MM.1S (cell line): ENCODE measurements around the gene CWC15.

Experiments used
- DNase-seq: peaks from one replicate; pipeline ENCODE4 v3.0.0-alpha.2; 2015
- H2AFZ ChIP-seq: fragments of 300-600 bp; sonication (generic); 2 replicates; pipeline ENCODE4 v1.6.0; 2016; ENCODE audit warnings: antibody characterized with exemption, low read length
- H3F3A ChIP-seq: fragments of 300-600 bp; sonication (generic); 2 replicates; pipeline ENCODE4 v1.6.1; 2016; ENCODE audit warnings: mild to moderate bottlenecking, antibody characterized with exemption, low read length, moderate library complexity, mixed read lengths; ENCODE audit not compliant: insufficient read depth
- H3K27ac ChIP-seq: fragments of 300-600 bp; sonication (generic); 2 replicates; pipeline ENCODE4 v1.5.1; 2016; ENCODE audit warnings: mild to moderate bottlenecking, low read length
- H3K27me3 ChIP-seq: fragments of 300-600 bp; sonication (generic); replicated peaks from 2 replicates; pipeline ENCODE4 v1.6.0; 2016; ENCODE audit warnings: low read length; ENCODE audit not compliant: insufficient read depth
- H3K36me3 ChIP-seq: fragments of 300-600 bp; sonication (generic); replicated peaks from 2 replicates; pipeline ENCODE4 v1.6.1; 2016; ENCODE audit warnings: mild to moderate bottlenecking, low read length, mixed read lengths; ENCODE audit not compliant: insufficient read depth
- H3K4me1 ChIP-seq: fragments of 300-600 bp; sonication (generic); 2 replicates; pipeline ENCODE4 v1.6.1; 2016; ENCODE audit warnings: low read length, mixed read lengths
- H3K4me2 ChIP-seq: fragments of 300-600 bp; sonication (generic); 2 replicates; pipeline ENCODE4 v1.6.0; 2016; ENCODE audit warnings: low read depth, low read length
- H3K4me3 ChIP-seq: fragments of 300-600 bp; sonication (generic); 2 replicates; pipeline ENCODE4 v1.5.1; 2016; ENCODE audit warnings: low read length, mixed read lengths
- H3K79me2 ChIP-seq: fragments of 300-600 bp; sonication (generic); 2 replicates; pipeline ENCODE4 v1.6.1; 2016; ENCODE audit warnings: mixed run types, low read length, mixed read lengths
- H3K9ac ChIP-seq: fragments of 300-600 bp; sonication (generic); 2 replicates; pipeline ENCODE4 v1.6.1; 2016; ENCODE audit warnings: low read length, mixed read lengths
- H3K9me2 ChIP-seq: fragments of 300-600 bp; sonication (generic); replicated peaks from 2 replicates; pipeline ENCODE4 v1.6.1; 2016; ENCODE audit warnings: mild to moderate bottlenecking, low read length, mixed read lengths; ENCODE audit not compliant: insufficient read depth
- H3K9me3 ChIP-seq: fragments of 300-600 bp; sonication (generic); replicated peaks from 2 replicates; pipeline ENCODE4 v1.6.1; 2016; ENCODE audit warnings: mild to moderate bottlenecking, low read length, mixed read lengths; ENCODE audit not compliant: insufficient read depth
- H4K20me1 ChIP-seq: fragments of 300-600 bp; sonication (generic); 2 replicates; pipeline ENCODE4 v1.6.1; 2016; ENCODE audit warnings: mild to moderate bottlenecking, low read length, moderate library complexity, mixed read lengths; ENCODE audit not compliant: insufficient read depth
- CTCF ChIP-seq: fragments of 300-600 bp; sonication (generic); IDR thresholded peaks from 2 replicates; pipeline ENCODE4 v1.5.1; 2016; ENCODE audit warnings: antibody characterized with exemption, low read length, mixed read lengths
- EZH2 ChIP-seq: fragments of 300-600 bp; sonication (generic); optimal IDR thresholded peaks from 2 replicates; pipeline ENCODE3; 2017; ENCODE audit warnings: low read depth, mild to moderate bottlenecking, antibody characterized with exemption, low read length, mixed read lengths
- EZH2phosphoT487 ChIP-seq: fragments of 300-600 bp; sonication (generic); IDR thresholded peaks from 2 replicates; pipeline ENCODE4 v1.6.1; 2018; ENCODE audit warnings: antibody characterized with exemption, low read length

Gene CWC15

DNA sequence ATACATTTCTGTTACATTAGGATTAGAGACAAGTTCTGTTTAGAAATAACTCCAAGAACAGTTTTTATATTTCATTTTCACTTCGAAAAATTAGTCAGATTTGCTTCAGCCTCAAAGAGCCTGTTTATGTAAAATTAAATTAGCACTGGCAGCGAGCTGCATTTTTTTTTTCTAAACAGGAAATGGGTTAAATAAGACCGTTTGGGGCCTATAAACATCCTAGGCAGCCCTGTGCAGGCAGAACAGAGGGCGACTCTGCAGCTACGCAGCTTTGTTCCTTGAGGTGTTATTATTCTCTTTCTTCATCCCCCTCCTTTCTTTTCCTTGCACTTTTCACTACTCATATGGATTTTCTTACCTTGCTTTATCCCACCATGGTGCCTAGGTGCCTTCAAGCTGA lies 48.7 kb downstream of the CWC15 start:
- no peak for DNase-seq
- H3F3A ChIP-seq = no peaks in the 10 kb centered on the region
- H3K4me3 ChIP-seq = no peak overlapping the region
- H3K36me3 ChIP-seq = no peaks in the 10 kb centered on the region
- H3K27ac ChIP-seq = no peak overlapping the region
- H3K27me3 ChIP-seq = no peaks in the 10 kb centered on the region
- no peak overlapping the region for H3K9ac ChIP-seq
- H3K4me1 ChIP-seq = no peaks in the 10 kb centered on the region
- no peak overlapping the region for H2AFZ ChIP-seq
- H4K20me1 ChIP-seq = no peaks in the 10 kb centered on the region
- H3K9me3 ChIP-seq = no peaks in the 10 kb centered on the region
- no peaks in the 10 kb centered on the region for H3K9me2 ChIP-seq
- H3K79me2 ChIP-seq = no peaks in the 10 kb centered on the region
- no peak overlapping the region for H3K4me2 ChIP-seq
- no peak for TF ChIP-seq EZH2phosphoT487
- TF ChIP-seq CTCF = no peak

DNA sequence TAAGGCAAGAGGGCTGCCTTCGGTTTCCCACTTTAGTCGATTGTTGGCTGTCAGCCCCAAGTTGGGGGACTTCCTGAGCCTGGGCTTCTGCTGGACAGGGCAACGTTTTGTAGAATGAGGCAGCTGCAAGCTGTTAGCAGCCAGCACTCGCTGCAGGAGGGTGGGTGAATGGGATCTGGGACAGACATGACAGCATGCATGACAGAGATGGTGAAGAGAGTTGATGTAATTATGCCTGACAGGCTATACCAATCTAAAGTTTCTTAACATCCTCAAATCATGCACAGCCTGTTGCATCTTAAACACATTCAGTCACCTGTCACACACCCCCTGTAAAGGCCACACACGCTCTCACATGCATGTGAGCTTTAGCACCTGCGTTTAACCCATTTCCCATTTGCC lies 49.2 kb downstream of the CWC15 start:
- DNase-seq = no peak
- no peak for TF ChIP-seq EZH2phosphoT487
- no peak for TF ChIP-seq EZH2
- no peak for TF ChIP-seq CTCF
- Histone ChIP-seq H3K9me3 (no peaks in the 10 kb centered on the region), H3K4me1 (no peaks in the 10 kb centered on the region), H3F3A (no peaks in the 10 kb centered on the region), H3K27ac (no peak overlapping the region), H3K9me2 (no peaks in the 10 kb centered on the region), H3K36me3 (no peaks in the 10 kb centered on the region), H3K4me3 (no peak overlapping the region), H3K27me3 (no peaks in the 10 kb centered on the region), H4K20me1 (no peaks in the 10 kb centered on the region), H3K79me2 (no peaks in the 10 kb centered on the region), H3K9ac (no peak overlapping the region), H2AFZ (no peak overlapping the region), H3K4me2 (no peak overlapping the region)

DNA sequence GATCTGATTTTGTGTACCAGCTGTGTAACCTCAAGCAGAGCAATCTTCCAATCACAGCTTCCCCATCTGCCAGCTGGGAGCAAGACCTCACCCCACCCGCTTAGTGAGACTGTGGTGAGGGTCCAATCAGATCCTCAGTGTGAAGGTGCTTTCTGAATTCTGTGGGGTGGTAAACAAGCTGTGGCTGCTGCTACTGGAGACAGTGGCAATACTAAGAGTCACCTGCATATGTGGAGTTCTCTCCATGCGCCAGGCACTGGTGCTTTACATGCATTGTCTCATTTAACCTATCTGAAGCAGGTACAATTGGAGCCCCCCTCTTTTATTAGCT lies 50.4 kb downstream of the CWC15 start:
- Histone ChIP-seq H3K9me2 (no peaks in the 10 kb centered on the region), H3K79me2 (no peaks in the 10 kb centered on the region), H3K9me3 (no peaks in the 10 kb centered on the region), H3K9ac (no peak overlapping the region), H3K36me3 (no peaks in the 10 kb centered on the region), H3F3A (no peaks in the 10 kb centered on the region), H3K27me3 (no peaks in the 10 kb centered on the region), H2AFZ (no peak overlapping the region), H3K4me2 (no peak overlapping the region), H3K27ac (no peak overlapping the region), H4K20me1 (no peaks in the 10 kb centered on the region), H3K4me1 (no peaks in the 10 kb centered on the region), H3K4me3 (no peak overlapping the region)
- DNase-seq = no peak
- TF ChIP-seq CTCF (no peak), EZH2phosphoT487 (no peak), EZH2 (no peak)
